GM12872 (cell line): ENCODE measurements around the gene REL.

Experiments
- TF ChIP-seq, protein P1 (sequence below): IDR thresholded peaks from 3 replicates; pipeline ENCODE4 v1.5.1; 2011; ENCODE audit warnings: low read depth, mild to moderate bottlenecking, low read length, moderate library complexity; ENCODE audit not compliant: insufficient read depth

Gene REL

DNA sequence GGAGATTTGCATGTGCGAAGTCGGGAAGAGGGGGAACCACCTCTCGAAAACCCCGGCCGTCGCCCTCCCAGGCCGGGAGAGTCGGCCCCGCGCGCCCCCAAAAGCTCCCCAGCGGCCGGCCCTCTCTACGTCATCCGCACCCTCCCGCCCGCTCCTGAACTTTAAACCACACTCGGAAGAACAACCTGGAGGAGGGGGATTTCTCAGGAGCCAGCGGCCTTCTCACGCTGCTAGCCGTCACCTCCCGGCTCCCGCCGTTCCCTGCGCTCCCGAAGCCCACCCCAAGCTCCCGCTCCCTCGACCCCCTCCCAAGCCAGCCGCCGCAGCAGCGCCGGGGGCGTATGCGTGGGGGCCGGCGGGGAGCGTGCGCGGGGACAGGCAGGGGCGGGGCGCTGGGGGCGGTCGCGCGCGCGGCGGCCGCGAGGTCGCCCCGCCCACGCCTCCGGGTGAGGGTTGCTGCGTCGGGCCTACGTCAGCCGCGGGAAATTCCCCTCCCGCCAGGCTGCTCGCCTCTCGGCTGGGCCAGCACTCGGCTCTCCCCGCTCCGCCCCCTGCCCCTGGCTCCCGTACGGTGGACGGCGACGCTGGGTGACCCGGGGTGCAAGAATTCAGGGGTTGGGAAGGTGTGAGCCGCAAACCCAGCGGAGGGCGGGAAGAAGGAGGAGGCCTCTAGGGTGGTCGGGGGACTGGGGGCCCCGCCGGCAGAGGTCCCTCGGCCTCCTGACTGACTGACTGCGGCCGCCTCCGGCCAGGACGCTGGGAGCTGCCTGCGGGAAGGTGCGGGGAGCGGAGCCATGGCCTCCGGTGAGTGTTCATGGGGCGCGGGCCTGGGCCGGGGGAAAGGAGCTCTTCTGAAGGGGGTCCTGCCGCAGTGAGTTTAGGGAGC is at the start of gene REL:
TSS of gene REL (plus strand) at position 528 of the 886 bp plus-strand sequence. CDS start at position 795, 267 bp downstream.
- TF ChIP-seq, protein P1, sequence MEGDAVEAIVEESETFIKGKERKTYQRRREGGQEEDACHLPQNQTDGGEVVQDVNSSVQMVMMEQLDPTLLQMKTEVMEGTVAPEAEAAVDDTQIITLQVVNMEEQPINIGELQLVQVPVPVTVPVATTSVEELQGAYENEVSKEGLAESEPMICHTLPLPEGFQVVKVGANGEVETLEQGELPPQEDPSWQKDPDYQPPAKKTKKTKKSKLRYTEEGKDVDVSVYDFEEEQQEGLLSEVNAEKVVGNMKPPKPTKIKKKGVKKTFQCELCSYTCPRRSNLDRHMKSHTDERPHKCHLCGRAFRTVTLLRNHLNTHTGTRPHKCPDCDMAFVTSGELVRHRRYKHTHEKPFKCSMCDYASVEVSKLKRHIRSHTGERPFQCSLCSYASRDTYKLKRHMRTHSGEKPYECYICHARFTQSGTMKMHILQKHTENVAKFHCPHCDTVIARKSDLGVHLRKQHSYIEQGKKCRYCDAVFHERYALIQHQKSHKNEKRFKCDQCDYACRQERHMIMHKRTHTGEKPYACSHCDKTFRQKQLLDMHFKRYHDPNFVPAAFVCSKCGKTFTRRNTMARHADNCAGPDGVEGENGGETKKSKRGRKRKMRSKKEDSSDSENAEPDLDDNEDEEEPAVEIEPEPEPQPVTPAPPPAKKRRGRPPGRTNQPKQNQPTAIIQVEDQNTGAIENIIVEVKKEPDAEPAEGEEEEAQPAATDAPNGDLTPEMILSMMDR: no peak

DNA sequence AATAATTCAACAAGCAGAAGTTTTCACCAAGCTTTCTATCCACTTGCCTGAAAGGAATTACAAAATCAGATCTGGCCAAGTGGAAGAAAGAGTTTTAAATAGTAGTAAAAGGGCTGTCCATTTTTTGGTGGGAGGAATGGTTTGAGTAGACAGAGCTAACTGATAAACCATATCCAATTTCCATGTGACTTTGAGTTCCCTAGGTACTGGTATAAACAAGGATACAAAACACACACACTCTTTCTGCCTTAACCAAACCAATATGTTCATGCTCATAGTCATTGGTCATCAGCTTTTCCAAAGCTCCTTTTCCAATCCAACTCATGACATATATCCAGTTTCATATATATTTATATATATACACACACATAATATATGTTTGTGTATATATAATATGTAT is 49.5 kb upstream of the REL start:
- TF ChIP-seq, protein P1: no peak

DNA sequence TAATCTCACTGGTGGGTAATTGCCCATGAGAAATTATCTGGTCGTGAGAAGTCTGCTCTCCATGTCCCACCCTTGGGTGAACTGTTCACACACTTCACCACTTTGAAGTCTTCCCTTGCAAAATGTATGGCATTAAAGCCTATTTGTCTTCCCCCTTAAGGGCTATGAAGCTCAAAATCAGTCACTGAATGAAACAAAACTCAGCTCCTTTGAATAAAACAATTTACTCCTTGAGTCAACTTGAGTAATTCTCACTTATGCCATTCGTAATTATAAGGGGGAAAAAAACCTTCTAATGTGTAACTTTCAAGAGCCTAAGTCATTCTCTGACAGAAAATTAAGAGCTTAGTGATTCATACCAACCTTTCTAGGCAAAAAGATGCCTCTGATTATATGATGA is 48.8 kb upstream of the REL start:
- TF ChIP-seq, protein P1: no peak

DNA sequence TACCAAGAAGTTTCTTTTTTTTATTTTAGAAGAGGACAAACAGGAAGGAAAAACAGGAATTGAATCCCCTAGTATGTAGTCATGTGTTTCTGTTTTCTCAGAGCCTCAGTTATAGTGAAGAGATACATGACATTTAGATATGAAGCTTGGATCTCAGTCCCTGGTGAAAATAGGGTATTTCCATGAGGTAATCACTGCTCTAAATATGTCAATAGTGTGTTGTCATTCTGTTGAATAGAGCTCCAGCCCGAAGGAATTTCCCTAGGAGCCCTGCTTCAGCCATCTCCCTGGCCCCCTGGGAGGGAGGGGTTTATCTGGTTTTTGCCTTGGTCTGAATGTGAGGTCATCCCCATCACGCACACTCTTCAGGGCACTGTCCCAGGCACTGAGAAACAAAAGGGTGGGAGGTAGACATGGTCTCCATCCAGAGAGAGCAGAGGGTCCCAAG is 47.1 kb upstream of the REL start:
- TF ChIP-seq, protein P1: no peak

DNA sequence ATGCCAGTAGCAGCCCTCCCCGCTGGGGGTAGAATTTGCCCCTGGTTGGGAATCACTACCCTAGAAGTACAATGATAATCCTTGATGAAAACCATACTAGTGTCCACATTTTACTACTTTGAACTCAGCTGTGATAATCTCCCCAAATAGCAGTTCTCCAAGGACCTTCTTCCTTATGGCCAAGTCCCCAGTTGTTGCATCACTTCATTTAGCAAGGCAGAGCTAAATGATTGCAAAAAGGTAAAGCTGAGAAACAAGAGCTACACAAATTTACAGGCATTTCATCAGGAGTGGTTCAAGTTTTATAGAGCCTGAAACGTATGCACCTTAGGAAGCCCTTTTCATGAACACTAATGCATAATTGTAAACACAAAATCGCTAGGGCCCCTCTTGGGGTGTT is 44.9 kb upstream of the REL start:
- TF ChIP-seq, protein P1: no peak

DNA sequence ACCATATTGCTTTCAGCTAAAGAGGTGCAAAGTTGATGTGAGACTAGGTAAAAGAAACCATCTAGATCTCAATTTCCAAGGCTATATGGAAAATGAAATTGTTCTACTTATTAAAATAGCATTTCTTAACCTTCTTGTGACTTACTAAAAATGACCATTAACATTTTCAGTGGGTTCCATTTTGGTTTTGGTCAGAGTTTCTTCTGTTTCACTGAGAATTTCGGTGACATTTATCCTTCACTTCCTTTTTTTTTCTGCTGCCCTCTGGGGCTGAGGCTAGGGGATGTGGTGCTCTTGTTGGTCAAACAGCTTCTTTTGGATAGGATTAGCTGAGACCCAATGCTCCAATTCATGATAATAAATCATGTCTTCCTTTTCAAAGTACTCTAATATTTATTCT is 44.3 kb upstream of the REL start:
- TF ChIP-seq, protein P1: no peak

DNA sequence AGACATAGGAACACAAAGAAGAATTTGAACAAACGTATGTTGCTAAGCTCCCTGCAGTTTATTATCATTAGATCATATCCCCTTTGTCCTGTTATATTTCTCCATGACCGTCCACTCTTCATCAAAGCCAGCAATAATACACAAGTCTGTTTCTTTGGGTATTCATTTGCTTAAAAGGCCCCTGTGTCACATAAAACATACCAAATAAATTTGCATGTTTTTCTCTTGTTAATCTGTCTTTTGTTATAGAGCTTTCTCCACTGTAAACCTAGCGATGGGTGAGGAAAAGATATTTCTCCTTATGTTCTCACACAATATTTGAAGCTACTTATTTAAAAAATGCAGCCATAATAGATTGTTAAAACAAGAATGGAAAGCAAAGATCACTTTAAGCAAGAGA is 42.9 kb upstream of the REL start:
- TF ChIP-seq, protein P1: no peak
